Smooth muscle cell (in vitro differentiated cells): Measurements from ENCODE around the gene MPP3. TPM values are rescaled to one million over a fixed set of nuclear protein-coding genes. Genes with fewer than 3 reads are reported as not detected.

Experiments
- DNase-seq: peaks from one replicate; lab custom pipeline; 2025; ENCODE audit not compliant: unreplicated experiment; lab: John Stamatoyannopoulos, UW
- H2AFZ ChIP-seq: fragments of 200-600 bp; sonication (generic); 2 replicates; pipeline ENCODE4 v1.6.0; 2016; ENCODE audit warnings: antibody characterized with exemption, low read depth, mild to moderate bottlenecking
- H3F3A ChIP-seq: fragments of 200-600 bp; sonication (generic); 2 replicates; pipeline ENCODE4 v1.6.0; 2017; ENCODE audit warnings: antibody characterized with exemption, low read depth
- H3K27ac ChIP-seq: fragments of 200-600 bp; sonication (generic); 2 replicates; pipeline ENCODE4 v1.5.1; 2016; ENCODE audit warnings: low read depth, mild to moderate bottlenecking
- H3K27me3 ChIP-seq: fragments of 200-600 bp; sonication (generic); 2 replicates; pipeline ENCODE4 v1.6.1; 2016; ENCODE audit warnings: low read depth, mild to moderate bottlenecking
- H3K36me3 ChIP-seq: fragments of 200-600 bp; sonication (generic); 2 replicates; pipeline ENCODE4 v1.5.1; 2016; ENCODE audit warnings: low read depth
- H3K4me1 ChIP-seq: fragments of 200-600 bp; sonication (generic); 2 replicates; pipeline ENCODE4 v1.5.1; 2016; ENCODE audit warnings: low read depth
- H3K4me2 ChIP-seq: fragments of 200-600 bp; sonication (generic); 2 replicates; pipeline ENCODE4 v1.6.0; 2016; ENCODE audit warnings: mild to moderate bottlenecking
- H3K4me3 ChIP-seq: fragments of 200-600 bp; sonication (generic); 2 replicates; pipeline ENCODE4 v1.5.1; 2016; ENCODE audit warnings: mild to moderate bottlenecking
- H3K79me2 ChIP-seq: fragments of 200-600 bp; sonication (generic); 2 replicates; pipeline ENCODE4 v1.6.0; 2016; ENCODE audit warnings: low read depth, mild to moderate bottlenecking
- H3K9ac ChIP-seq: fragments of 200-600 bp; sonication (generic); 2 replicates; pipeline ENCODE4 v1.6.0; 2016; ENCODE audit warnings: low read depth
- H3K9me3 ChIP-seq: fragments of 200-600 bp; sonication (generic); replicated peaks from 2 replicates; pipeline ENCODE4 v1.5.1; 2016; ENCODE audit warnings: low read depth
- H4K20me1 ChIP-seq: fragments of 200-600 bp; sonication (generic); 2 replicates; pipeline ENCODE4 v1.6.0; 2016; ENCODE audit warnings: low read depth
- CTCF ChIP-seq: fragments of 200-600 bp; sonication (generic); IDR thresholded peaks from 2 replicates; pipeline ENCODE4 v1.5.1; 2017; ENCODE audit warnings: borderline replicate concordance, mild to moderate bottlenecking, antibody characterized with exemption; ENCODE audit not compliant: insufficient read depth, poor library complexity, severe bottlenecking
- WGBS: methylation state at CpG from one replicate; pipeline ENCODE4 v1.1.7; 2016; ENCODE audit warnings: low lambda C conversion rate; 5-methylcytosine and 5-hydroxymethylcytosine counted together
- polyA plus RNA-seq: library from polyadenylated mRNA; unstranded; fragments of >200 nt; fragmentation: Nextera tagmentation; extraction: Ambion mirVana; gene quantifications from 2 replicates; pipeline ENCODE4 v1.2.1, GENCODE V29; 2016
- total RNA-seq: library from RNA; depleted of rRNA; stranded (reverse); fragments of >200 nt; gene quantifications from 2 replicates; pipeline ENCODE4 v1.2.3, GENCODE V29; 2014

Gene MPP3
- total and polyA plus RNA-seq, 2 experiments from 2014 or later: 6.7 to 8.1 TPM

DNA sequence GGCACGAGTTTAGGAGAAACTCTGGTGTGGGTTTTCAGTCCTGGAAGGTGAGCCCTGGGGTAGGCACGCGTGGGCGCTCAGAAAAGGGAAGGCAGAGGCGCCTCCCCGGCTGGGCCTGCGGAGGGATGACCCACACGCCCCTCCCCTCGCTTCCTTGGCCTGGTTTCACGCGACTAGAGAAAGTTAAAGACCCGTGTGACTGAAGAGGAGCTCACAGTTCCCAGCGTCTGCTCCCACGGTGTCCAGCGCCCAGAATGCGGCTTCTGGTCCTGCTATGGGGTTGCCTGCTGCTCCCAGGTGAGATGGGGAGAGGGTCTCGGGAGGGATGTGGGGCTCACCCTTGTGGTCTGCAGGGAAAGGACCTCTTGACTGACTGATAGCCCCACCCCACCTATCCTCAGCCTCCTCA lies 14.0 kb upstream of the MPP3 start, which contains the start of gene CD300LG:
Gene CD300LG, plus strand, starts transcription at position 214 of the 409 bp plus-strand sequence. Its CDS starts 41 bp downstream, at position 255.
- no peak for DNase-seq
- no peak within 1 kb of the TSS for H3K9ac ChIP-seq

GRCh38 chr17:43846221-43846712 lies 13.3 kb upstream of the MPP3 start:
- H3K9ac ChIP-seq: no peak overlapping the region
- H3K9me3 ChIP-seq: no peaks in the 10 kb centered on the region
- 12% methylated on average over 13 of the region's 13 CpGs for WGBS
- H3K4me3 ChIP-seq: no peak overlapping the region
- DNase-seq: peak; percentile 69
- H4K20me1 ChIP-seq: no peaks in the 10 kb centered on the region
- no peaks in the 10 kb centered on the region for H3K4me1 ChIP-seq
- no peaks in the 10 kb centered on the region for H3K79me2 ChIP-seq
- no peaks in the 10 kb centered on the region for H3K36me3 ChIP-seq
- H3K27ac ChIP-seq: no peak overlapping the region
- no peak overlapping the region for H2AFZ ChIP-seq
- H3K27me3 ChIP-seq: no peaks in the 10 kb centered on the region
- peak; percentile 93 for TF ChIP-seq CTCF
- no peaks in the 10 kb centered on the region for H3F3A ChIP-seq
- no peak overlapping the region for H3K4me2 ChIP-seq

More for the DNA sequence above, 14.0 kb upstream of the MPP3 start, which contains the start of gene CD300LG:
- Histone ChIP-seq H3K36me3 (no peaks in the 10 kb centered on the region), H3K9me3 (no peaks in the 10 kb centered on the region), H3K4me1 (no peaks in the 10 kb centered on the region), H3F3A (no peaks in the 10 kb centered on the region), H2AFZ (peak within 1 kb of the TSS; percentile 75), H3K27ac (no peak within 1 kb of the TSS), H3K4me2 (no peak within 1 kb of the TSS), H4K20me1 (no peaks in the 10 kb centered on the region), H3K79me2 (no peaks in the 10 kb centered on the region), H3K4me3 (no peak within 1 kb of the TSS), H3K27me3 (no peaks in the 10 kb centered on the region)
- WGBS: 47% methylated on average over 17 of the region's 17 CpGs
- no peak for TF ChIP-seq CTCF

GRCh38 chr17:43845766-43846165 lies 12.8 kb upstream of the MPP3 start:
- no peaks in the 10 kb centered on the region for H4K20me1 ChIP-seq
- 81% methylated on average over 4 of the region's 4 CpGs for WGBS
- no peaks in the 10 kb centered on the region for H3K9me3 ChIP-seq
- no peak overlapping the region for H3K4me2 ChIP-seq
- no peak overlapping the region for H3K27ac ChIP-seq
- H3K9ac ChIP-seq: no peak overlapping the region
- H3K36me3 ChIP-seq: no peaks in the 10 kb centered on the region
- no peaks in the 10 kb centered on the region for H3K4me1 ChIP-seq
- H3K4me3 ChIP-seq: no peak overlapping the region
- no peak overlapping the region for H2AFZ ChIP-seq
- no peak for DNase-seq
- no peaks in the 10 kb centered on the region for H3K27me3 ChIP-seq
- no peak for TF ChIP-seq CTCF
- no peaks in the 10 kb centered on the region for H3K79me2 ChIP-seq
- H3F3A ChIP-seq: no peaks in the 10 kb centered on the region

- 90% methylated on average over 5 of the region's 5 CpGs for WGBS
- H3K9ac ChIP-seq: no peak overlapping the region
- H3K4me2 ChIP-seq: no peak overlapping the region
- H3K4me3 ChIP-seq: no peak overlapping the region
- H3F3A ChIP-seq: no peaks in the 10 kb centered on the region
- DNase-seq: no peak
- no peaks in the 10 kb centered on the region for H3K27me3 ChIP-seq
- H3K4me1 ChIP-seq: no peaks in the 10 kb centered on the region
- H3K36me3 ChIP-seq: no peaks in the 10 kb centered on the region
- H2AFZ ChIP-seq: no peak overlapping the region
- TF ChIP-seq CTCF: no peak
- no peaks in the 10 kb centered on the region for H3K79me2 ChIP-seq
- H3K9me3 ChIP-seq: no peaks in the 10 kb centered on the region
- H4K20me1 ChIP-seq: no peaks in the 10 kb centered on the region
- H3K27ac ChIP-seq: no peak overlapping the region
Observed at GRCh38 chr17:43844241-43844640, 11.3 kb upstream of the MPP3 start.
